GM12874 (cell line): ENCODE measurements around the gene IGSF21.

Experiments used
- CTCF ChIP-seq: IDR thresholded peaks from 2 replicates; pipeline ENCODE4 v1.5.1; 2011; ENCODE audit warnings: low read depth, mild to moderate bottlenecking, control low read depth, low read length, moderate library complexity; ENCODE audit not compliant: insufficient read depth

The IGSF21 gene

GRCh38 chr1:18158714-18159113, 51.1 kb downstream of the IGSF21 start:
- TF ChIP-seq CTCF, result no peak

DNA sequence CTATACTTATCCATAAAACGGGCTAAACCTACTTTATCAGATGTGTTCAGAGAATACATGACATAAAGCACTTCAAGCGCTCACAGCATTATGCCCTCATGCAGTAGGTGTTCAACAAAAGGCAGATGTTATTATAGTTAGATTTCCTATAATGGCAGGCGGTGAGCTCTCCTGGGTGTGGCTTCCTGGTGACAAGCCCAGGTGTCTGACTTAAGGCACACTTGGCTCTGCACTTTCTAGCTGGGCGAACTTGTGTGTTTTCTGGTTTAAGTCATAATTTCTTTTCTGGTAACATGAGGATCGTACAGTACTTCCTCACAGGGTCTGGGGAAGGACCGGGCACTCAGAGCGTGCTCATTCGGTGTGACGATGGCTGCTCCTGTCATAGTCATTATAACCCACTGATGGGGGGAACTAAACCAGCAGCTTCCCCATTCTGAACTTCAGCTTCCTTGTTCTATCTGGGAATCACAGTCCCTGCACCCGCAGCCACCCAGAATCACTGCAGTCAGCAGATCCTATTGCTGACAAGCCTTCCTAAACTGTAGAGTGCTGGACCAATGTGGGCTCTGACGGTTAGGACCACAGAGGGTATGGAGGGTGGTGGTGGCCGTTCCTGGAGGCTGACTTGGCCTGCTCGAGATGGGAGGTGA, 52.8 kb downstream of the IGSF21 start:
- TF ChIP-seq CTCF, result no peak

DNA sequence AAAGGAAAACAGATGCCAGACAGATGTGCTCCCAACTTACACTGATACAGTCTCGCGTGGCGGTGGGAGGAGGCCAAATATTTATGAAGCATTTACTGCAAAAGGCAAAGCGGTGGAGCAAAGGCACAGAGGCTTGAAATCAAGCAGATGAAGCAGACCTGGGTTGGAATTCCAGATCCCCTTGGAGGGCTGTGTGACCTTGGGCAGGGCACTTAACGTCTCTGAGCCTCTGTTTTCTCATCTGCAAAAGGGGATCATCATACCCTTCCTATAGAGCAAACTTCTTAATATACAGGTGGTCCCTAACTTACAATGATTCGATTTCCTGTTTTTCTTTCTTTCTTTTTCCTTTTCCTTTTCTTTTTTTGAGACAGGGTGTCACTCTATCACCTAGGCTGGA, 54.1 kb downstream of the IGSF21 start:
- no peak for TF ChIP-seq CTCF

DNA sequence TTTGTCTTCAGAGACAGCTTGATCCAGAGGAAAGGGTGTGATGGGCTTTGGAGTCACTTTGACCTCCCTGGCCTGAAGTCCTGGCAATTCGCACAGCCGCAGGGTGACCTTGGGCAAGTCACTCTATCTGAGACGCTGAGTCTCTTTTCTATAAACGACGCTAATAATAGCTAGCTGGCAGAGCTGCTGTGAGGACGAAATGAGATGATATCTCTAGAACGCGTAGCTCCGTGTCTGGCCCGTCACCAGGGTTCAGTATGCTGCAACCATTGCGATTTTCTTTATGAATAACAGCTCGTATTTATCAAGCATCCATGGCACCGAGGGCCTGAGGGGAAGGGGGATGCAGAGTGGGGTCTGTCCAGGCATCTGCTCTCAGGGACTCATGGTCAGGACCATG, 58.7 kb downstream of the IGSF21 start:
- no peak for TF ChIP-seq CTCF

- TF ChIP-seq CTCF, result no peak
Measured at GRCh38 chr1:18166929-18167328, 59.3 kb downstream of the IGSF21 start.

DNA sequence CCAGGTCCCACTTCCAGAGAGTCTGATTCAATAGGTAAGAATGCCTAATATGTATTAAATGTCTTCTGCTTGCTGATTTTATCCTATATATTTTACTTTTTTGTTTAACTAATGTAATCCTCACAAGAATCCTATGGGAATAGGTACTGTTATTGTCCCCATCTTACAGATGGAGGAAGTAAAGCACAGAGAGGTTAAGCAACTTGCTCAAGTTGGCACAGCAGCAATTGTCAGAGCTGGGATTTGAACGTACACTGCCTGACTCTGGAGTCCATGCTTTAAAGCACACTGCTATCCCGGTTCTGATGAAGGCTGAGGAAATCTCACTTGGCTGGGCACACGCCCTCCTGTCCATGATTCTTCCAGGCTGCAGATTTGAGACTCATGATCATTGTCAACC, 62.8 kb downstream of the IGSF21 start:
- no peak for TF ChIP-seq CTCF

GRCh38 chr1:18174037-18174436, 66.4 kb downstream of the IGSF21 start:
- no peak for TF ChIP-seq CTCF
